HTR-8/SVneo (cell line): ENCODE measurements around the gene KRTAP4-11.
"Not testable (repeated sequence)": the region's sequence is repeated elsewhere in the genome, so short reads cannot be mapped to it uniquely, and the experiment has no call there.

Experiments used
- DNase-seq: peaks from one replicate; pipeline ENCODE4 v3.0.0; 2011; ENCODE audit warnings: low spot score, mixed read lengths; ENCODE audit not compliant: insufficient read length
- FAIRE-seq: peaks from 2 replicates; lab custom pipeline; 2011; peaks lifted over from hg19 to GRCh38; lab: Jason Lieb, UNC

Gene KRTAP4-11

DNA sequence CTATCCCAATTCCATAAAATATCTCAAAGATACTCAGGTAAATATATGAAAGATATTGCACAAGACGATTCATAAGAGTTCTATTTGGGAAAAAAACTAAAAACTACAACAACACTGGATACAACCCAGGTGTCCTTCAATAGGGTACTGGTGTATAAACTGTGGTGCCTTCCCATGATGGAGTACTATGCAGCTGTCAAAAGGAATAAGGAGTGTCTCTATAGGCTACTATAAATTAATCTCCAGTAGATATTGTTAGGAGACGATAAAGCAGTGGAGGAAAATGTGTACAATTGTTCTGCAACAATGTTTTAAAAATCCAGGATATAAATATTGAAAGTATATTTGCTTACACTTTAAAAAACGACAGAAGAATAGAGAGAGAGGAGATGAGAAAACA lies 8.2 kb upstream of the KRTAP4-11 start:
- DNase-seq (no peak), FAIRE-seq (no peak)

DNA sequence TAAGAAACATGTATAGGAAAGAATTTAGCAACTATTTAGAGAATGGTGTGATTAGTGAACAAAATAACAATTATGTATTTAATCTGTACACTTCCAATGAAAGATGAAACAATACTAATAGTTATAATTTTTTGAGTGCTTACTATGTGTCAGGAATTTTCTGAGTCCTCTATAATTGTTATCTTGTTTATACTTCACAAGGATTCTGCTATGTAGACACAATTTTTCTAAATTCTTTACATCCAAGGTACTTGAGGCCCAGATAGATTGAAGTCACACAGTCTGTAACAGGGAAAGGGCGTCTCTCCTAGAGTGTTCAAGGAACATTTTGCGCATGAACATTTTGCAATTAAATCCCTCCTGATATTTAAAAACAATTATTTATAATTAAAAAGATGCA lies 6.9 kb upstream of the KRTAP4-11 start:
- DNase-seq, result no peak
- no peak for FAIRE-seq

DNA sequence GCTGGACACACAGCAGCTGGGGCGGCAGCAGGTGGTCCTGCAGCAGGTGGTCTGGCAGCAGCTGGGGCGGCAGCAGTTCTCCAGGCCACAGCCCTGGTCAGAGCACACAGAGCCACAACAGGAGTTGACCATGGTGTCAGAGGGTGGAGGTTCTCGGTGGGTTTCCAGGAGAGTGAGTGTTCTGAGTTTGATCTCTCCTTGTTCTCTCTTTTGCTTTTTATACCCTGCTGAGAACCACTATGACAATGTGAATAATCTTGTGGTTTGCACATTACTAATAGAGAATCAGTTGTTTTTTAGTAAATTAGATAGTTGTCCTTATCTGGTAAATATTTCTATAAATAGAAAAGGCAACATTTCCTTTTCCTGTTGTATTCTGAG lies 5.8 kb upstream of the KRTAP4-11 start, which contains the start of gene KRTAP4-12:
Gene KRTAP4-12 (minus strand): TSS at position 192 of the 381 bp plus-strand sequence. CDS start 60 bp downstream, at position 132.
- not testable (repeated sequence) for FAIRE-seq, DNase-seq

- not testable (repeated sequence) for DNase-seq
- FAIRE-seq, result peak; percentile 13
Observed at GRCh38 chr17:41123292-41123990, 5.3 kb upstream of the KRTAP4-11 start.

- FAIRE-seq (no peak), DNase-seq (no peak)
Observed at GRCh38 chr17:41121742-41122141, 3.6 kb upstream of the KRTAP4-11 start.

DNA sequence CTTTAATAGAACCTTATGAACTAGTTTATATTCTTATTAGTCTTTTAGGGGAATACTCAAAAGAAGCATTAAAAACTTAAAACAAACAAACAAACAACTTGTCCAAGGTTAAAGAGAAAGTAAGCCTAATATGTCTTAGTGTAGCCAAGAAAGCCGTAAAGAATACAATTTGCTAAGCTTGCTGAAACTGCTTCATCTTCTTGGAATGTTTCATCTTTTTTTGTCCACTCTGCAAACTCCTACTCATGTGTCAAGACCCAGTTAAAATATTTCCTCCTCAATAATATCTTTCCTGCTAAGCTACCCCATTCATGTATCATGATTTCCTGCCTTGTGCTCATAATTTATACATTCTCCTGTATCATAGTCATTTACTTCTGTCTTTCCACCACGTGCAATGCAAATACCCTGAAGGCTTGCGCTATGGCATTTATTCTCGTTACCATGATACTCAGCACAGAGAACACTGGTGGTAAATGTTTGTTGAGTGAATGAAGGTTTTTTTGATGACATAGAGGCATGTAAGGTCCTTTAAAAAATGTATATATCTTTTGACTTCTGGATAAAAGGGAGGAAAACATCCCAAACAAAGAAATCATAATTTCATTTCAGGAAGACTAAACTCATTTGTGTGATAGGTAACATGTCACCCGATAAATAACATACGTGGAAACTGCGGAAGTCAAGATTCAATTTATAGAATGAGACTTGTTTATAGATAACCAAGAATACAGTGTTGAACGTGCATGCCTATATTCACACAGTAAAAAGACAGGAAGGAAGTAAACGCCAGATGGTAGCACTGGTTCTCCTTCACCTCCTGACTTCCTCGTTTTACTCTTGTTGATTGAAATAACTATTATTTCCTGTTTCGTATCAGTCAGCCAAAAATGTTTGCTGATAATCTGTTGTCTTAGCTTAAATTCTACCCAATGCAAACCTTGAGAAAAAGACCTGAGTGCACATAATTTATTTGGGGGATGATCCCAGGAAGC lies 1.8 kb upstream of the KRTAP4-11 start:
- DNase-seq, result not testable (repeated sequence)
- FAIRE-seq, result peak; percentile 96

- DNase-seq (peak; percentile 25), FAIRE-seq (peak; percentile 94)
Observed at GRCh38 chr17:41118721-41119120, 548 bp upstream of the KRTAP4-11 start.

DNA sequence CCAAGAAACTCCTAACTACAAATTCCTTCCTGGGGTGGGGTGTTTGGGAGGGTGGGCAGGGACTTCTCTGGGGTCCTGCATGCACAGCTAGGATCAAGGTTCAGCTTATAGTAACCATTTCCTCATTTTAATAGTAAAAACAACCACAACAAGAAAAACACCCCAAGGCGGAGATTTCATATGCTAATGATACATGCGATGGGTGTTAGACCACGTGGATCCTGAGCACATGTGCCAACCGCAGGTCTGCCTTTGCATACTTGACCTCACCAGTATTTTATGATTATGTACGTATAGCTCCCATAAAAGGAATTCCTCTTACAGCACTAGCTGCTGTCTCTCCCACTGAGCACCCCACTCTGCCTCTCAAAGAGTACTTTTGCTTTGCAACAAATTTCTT lies 1.9 kb downstream of the KRTAP4-11 start:
- peak; percentile 28 for FAIRE-seq
- no peak for DNase-seq

GRCh38 chr17:41111151-41111885 lies 6.9 kb downstream of the KRTAP4-11 start:
- FAIRE-seq (no peak), DNase-seq (no peak)

DNA sequence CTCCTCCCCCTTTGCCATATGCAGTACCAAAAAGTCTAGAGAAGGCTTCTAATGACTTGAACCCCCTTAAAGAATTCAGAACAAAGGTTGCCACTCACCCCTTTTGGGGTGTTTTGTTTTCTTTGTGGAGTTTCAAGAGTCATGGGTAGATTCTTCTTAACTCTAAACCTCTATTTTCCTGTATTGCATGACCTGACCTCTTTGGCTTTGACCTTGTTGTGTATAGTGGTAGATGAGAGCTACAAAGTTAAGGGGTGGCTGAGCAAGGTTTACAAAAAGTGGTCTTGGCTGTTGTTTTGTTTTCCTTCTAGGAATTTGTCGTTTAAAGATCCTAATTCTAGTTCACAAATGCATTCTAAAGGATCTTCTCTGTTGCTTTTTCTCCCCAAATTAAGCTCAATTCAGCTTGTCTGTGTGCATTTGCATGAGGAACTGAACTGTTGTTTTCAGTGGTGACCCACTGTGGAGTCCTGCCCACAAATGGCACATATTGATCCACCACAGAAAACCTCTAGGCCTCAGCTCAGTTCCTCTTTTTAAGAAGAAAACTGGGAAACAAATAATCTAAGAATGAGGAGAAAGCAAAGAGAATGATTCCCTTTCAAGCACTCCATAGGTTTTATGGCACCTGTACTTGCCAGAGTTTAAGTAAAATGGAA lies 9.3 kb downstream of the KRTAP4-11 start:
- FAIRE-seq, result not testable (repeated sequence)

DNA sequence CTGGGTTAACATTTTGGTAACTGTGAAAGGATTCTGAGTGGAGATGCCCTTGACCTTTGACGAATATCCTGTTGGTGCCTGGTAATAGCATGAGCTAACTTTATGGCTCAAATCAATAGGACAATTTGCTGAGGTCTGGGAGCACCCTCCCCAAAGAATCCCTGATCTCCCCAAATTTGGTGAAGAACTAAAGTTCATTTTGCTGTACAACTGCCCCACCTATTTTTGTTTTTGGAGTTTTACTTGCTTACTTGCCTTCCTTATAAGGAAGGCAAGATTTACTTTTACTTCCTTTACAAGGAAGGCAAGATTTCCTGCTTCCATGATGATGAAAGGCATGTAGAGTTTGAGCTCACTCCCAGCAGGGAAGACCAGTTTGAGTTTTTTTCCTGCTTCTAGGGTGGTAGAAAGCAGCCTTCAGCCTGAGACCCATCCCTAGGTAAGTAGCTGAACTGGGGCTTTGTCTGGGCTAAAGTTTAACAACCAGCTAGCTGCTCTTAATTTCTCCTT lies 10.2 kb downstream of the KRTAP4-11 start:
- DNase-seq, result no peak
- FAIRE-seq, result peak; percentile 70

More for the DNA sequence above, 9.3 kb downstream of the KRTAP4-11 start:
- not testable (repeated sequence) for DNase-seq

- FAIRE-seq, result peak; percentile 91
Observed at GRCh38 chr17:41105347-41105746, 12.8 kb downstream of the KRTAP4-11 start, which contains the start of gene KRTAP4-9. KRTAP4-9 (plus strand) TSS chr17:41105389; CDS start chr17:41105389, 0 bp downstream.

DNA sequence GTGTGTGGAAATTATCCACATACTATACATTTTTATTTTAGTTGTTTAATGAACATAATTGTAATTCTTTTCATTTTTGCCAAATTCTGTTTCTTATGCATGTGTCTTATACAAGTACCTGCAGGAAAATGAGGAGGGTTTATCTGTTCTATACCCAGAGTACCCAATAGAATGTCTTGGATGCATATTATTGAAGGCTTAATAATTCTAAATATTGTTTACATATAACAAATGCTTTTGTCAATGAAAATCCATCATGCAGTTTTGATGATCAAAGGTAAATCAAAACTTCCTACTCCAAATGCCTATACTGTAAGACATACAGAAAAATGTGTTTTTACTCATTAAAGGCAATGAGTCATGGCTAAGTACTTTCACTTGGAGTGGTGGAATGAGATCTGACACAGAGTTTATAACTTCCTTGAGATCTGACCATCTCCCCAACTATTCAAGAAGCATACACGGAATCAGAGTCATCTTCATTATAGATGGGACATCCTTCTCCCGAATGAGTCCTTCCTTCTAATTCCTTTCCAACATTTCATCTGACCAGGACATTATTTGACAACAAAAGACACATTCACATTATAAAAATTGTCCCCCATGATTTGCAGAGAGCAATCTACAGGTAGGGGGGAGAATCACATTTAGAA lies 13.7 kb downstream of the KRTAP4-11 start:
- peak; percentile 99 for FAIRE-seq
- DNase-seq, result not testable (repeated sequence)

More at GRCh38 chr17:41105347-41105746, 12.8 kb downstream of the KRTAP4-11 start, which contains the start of gene KRTAP4-9:
- DNase-seq, result not testable (repeated sequence)

- no peak for DNase-seq
- no peak for FAIRE-seq
Observed at GRCh38 chr17:41103896-41104295, 14.3 kb downstream of the KRTAP4-11 start.

- no peak for DNase-seq
- peak; percentile 73 for FAIRE-seq
Observed at GRCh38 chr17:41101586-41102259, 16.4 kb downstream of the KRTAP4-11 start, which contains the start of gene KRTAP4-16. KRTAP4-16 (minus strand) TSS chr17:41102209; CDS start chr17:41102209, 0 bp downstream.

DNA sequence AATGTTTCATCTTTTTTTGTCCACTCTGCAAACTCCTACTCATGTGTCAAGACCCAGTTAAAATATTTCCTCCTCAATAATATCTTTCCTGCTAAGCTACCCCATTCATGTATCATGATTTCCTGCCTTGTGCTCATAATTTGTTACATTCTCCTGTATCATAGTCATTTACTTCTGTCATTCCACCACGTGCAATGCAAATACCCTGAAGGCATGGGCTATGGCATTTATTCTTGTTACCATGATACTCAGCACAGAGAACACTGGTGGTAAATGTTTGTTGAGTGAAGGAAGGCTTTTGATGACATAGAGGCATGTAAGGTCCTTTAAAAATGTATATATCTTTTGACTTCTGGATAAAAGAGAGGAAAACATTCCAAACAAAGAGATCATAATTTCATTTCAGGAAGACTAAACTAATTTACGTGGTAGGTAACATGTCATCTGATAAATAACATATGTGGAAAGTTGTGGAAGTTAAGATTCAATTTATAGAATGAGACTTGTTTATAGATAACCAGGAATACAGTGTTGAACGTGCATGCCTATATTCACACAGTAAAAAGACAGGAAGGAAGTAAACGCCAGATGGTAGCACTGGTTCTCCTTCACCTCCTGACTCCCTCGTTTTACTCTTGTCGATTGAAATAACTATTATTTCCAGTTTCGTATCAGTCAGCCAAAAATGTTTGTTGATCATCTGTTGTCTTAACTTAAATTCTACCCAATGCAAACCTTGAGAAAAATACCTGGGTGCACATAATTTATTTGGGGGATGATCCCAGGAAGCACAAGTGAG lies 18.3 kb downstream of the KRTAP4-11 start:
- peak; percentile 45 for DNase-seq
- FAIRE-seq, result peak; percentile 93

GRCh38 chr17:41098481-41098880 lies 19.7 kb downstream of the KRTAP4-11 start:
- FAIRE-seq, result peak; percentile 81

More at GRCh38 chr17:41098481-41098880, 19.7 kb downstream of the KRTAP4-11 start:
- no peak for DNase-seq
